T-helper 2 cell treated with Interferon-gamma antibody and Interleukin-4, amounts not matched to agents 100 ng/mL and 5 ng/mL, for 36 hours (primary cell): ENCODE data around the gene CHST3. TPM values are rescaled to one million over a fixed set of nuclear protein-coding genes. Genes with fewer than 3 reads are reported as not detected.
"Not testable (repeated sequence)": the region's sequence is repeated elsewhere in the genome, so short reads cannot be mapped to it uniquely, and the experiment has no call there.

Experiments used
- intact Hi-C: fragments of 100-400 bp; cut with micrococcal nuclease; formaldehyde crosslinking; loops from one replicate; pipeline ENCODE4 v1.15.1; 2023
- total RNA-seq: library from RNA; stranded (reverse); gene quantifications from 2 replicates; pipeline ENCODE4 v1.2.3, GENCODE V29; 2022

The CHST3 gene
- total RNA-seq, 1 donor from 2014 or later, result 0.02 TPM

DNA sequence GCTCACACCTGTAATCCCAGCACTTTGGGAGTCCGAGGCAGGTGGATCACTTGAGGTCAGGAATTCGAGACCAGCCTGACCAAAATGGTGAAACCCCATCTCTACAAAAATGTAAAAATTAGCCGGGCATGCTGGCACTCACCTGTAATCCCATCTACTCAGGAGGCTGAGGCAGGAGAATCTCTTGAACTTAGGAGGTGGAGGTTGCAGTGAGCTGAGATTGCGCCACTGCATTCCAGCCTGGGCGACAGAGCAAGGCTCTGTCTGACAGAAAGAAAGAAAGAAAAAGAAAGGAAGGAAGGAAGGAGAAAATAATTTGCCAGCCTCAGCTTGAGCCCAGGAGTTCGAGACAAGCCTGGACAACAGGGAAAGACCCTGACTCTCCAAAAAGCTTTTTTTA, 24.7 kb downstream of the CHST3 start:
- intact Hi-C loops, result not testable (repeated sequence)

DNA sequence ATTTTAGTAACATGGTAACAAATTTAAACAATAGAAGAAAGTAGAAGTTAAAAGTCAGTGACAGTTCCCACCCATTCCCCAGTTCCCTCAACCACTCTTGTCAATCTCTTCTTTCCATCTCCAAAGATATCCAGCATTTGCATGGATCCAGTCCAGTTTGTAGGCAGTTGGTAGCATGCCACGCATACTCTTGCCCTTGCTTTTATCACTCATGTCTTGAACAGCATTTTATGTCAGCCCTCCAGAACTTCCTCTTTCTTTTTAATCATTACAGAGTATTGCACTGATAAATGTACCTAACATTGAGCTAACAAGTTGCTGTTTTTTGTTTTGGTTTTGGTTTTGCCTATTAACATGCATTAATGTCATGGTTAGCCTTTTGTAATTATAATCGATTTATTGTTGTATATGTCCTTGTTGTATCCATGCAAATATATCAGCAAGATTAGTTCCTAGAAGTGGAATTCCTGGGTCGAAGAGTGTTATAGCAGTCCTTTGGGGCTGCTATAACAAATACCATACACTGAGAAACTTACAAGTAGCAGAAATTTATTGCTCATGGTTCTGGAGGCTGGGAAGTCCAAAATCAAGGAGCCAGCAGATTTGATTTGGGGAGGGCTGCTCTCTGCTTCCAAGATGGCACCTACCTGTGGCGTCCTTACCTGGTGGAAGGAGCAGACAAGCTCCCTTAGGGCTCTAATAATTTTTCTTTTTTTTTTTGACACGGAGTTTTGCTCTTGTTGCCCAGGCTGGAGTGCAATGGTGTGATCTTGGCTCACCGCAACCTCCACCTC, 25.7 kb downstream of the CHST3 start:
- intact Hi-C loops, result no loop called here

DNA sequence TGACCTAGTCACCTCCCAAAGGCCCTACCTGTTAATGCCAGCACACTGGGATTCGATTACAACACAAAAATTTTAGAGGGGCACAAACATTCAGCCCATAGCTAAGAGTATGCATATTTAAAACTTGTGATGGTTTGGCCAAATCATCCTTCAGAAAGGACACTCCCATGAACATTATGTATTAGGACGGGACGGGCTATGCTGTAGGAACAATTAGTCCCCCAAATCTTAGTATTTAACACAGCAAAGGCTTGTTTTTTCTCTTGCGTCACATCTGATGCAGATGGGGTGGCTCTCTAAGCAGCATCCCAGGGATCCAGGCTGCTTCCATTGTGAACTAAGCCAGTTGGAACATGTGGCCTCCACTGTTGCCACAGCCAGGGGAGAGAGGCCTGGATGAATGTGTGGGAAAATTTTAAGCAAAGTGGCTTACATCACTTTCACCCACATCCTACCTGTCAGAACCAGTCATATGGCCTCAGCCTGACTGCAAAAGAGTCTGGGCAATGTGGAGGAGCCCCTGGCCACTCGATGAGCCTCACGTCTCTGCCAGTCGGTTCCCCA, 26.6 kb downstream of the CHST3 start:
- intact Hi-C loops, result no loop called here

DNA sequence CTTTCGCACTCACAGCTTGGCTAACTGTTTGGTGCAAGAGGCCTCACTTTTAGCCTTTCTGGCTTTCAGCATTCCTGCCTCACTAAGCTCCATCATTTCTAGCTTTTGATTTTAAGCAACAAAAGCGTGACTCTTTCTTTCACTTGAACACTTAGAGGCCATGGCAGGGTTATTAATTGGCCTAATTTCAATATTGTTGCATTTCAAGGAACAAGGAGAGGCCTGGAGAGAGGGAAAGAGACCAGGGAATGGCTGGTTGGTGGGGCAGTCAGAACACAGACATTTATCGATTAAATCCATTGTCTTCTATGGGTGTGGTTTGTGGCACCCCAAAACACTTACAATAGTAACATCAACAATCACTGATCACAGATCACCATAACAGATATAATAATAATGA, 31.3 kb downstream of the CHST3 start:
- intact Hi-C loops, result no loop called here

DNA sequence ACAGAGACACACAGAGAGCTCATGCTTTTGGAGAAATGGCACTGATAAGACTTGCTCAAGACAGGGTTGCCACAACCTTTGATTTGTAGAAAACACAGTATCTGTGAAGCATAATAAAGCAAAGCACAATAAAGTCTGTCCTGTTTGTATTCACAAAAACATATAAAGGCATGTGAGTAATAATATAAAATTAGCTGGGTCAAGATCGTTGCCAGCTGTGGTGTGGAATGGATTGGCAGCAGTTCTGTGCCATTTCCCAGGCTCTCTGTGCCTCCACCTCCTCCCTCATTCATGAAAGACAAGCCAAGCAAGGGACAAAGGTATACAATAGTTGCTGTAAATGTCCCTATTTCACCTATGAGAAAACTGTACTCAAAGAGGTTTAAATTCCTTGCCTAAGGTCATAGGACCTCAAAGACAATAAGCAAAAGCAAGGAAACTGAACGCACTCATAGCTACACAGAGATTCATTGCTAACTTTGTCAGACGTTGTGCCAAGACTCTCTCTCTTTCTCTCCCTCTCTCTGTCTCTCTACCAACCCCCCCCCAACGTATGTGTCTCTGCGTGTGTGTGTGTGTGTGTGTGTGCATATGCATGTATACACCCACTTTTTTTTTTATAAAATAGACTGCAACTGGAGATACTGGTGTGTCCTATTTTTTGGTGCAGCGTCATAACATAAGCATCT, 31.8 kb downstream of the CHST3 start:
- intact Hi-C loops, result no loop called here

DNA sequence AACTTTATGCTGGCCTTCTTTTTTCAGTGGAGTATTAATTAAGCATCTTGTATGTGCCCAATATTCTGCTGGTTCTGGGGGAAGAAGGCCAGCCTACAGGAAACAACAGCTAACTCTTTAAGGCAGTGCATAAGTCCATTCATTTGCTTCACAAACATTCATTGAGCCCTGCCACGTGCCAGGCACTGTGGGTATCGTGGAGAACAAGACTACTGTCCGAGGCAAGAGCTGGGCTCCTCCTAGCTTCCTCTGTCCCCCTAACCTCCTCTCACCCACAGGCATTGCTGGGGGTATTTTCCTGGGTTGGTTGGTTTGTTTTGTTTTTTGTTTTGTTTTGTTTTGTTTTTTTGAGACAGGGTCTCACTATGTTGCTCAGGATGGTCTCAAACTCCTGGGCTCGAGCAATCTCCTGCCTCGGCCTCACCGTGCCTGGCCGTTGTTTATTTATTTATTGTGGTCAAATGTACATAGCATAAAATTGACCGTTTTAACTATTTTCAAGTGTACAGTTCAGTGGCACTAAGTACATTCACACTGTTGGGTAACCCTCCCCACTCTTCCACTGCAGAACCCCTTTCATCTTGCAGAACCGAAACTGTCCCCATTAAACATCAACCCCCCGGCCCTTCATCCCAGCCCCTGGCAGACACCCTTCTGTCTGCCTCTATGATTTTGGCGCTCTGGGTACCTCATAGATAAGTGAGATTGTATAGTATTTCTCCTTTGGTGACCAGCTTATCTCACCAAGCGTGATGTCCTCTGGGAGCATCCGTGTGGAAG, 32.6 kb downstream of the CHST3 start:
- intact Hi-C loops, result no loop called here

DNA sequence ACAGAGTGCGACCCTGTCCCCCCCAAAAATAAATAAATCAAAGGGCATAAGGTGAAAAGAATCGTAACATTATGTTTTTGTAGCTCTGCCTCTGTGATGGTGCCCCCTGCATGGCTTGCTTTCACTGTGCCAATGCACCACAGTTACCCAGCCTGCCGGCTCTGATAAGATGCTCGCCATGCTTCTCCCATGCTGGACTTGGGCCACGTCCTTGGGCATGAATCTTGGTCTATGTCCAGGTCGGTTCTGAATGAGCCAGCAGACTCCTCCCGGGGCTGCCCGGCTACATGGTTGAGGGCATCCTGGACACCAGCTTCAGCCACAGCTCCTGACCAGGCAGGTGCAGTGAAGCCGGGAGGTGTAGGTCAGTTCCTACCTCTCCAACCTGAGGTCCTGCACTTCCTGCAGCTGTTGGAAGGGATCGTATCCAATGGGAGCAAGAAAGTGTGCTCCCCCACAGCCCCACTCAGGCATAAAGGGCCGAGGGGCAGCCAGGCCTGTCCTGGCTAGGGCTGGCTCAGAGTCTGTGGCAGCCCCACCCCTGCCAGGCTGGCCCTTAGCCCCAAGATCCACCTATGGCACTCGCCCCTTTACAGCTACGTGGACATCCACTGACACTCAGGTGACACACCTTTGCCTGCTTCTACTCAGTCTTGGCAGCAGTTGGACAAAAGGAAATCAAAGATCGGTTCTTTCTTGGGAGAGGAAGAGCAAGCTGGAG, 34.1 kb downstream of the CHST3 start:
- intact Hi-C loops, result no loop called here

DNA sequence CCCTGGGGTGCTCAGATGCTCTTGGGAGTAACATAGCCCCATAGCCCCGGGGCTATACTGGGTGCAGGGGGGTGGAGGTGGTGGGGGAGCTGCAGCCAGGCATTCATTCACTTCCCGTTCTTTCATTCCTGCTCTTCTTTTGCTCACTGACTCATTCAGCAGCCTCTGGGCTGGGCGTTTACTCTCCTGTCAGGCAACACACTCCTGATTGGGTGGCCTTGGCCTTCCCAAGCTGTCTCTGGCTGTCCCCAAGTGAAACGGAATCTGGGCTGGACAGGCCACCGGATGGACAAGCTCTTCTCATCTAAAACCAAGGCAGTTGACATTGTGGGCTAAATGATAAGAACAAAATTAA, 34.6 kb downstream of the CHST3 start:
- intact Hi-C loops, result no loop called here

DNA sequence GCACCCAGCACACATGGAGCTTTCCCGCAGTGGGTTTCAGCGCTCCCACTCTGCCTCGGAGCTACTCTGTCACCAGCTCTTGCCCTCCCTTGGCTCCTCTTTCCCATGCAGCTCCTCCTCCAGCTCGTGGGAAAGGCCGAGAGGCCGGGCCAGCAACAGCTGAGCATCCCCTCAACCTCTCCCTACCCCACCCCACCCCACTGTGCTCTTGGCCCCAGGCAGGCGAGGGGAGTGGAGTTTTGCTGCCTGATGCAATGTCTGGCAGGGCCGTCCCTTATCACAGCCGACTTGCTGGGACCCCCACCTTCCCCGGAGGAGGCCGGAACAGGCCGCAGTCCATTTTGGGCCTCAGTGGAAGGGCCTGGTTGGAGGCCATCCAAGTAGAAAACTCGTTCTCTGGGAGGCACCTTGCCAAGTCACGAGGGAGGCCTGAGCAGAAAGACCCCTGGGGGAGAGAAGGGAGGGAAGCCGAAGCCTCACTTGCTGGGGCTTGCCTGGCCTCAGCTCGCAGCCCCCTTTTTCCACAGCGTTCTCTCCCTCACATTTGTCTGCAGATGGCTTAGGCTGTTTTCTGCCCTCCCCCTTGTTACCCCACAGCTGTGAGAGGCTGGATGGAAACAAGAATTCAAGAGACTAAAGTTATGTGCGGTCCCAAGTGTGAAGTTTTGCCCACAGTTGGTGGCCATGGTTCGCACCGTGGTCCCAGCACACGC, 35.3 kb downstream of the CHST3 start:
- intact Hi-C loops, result no loop called here

DNA sequence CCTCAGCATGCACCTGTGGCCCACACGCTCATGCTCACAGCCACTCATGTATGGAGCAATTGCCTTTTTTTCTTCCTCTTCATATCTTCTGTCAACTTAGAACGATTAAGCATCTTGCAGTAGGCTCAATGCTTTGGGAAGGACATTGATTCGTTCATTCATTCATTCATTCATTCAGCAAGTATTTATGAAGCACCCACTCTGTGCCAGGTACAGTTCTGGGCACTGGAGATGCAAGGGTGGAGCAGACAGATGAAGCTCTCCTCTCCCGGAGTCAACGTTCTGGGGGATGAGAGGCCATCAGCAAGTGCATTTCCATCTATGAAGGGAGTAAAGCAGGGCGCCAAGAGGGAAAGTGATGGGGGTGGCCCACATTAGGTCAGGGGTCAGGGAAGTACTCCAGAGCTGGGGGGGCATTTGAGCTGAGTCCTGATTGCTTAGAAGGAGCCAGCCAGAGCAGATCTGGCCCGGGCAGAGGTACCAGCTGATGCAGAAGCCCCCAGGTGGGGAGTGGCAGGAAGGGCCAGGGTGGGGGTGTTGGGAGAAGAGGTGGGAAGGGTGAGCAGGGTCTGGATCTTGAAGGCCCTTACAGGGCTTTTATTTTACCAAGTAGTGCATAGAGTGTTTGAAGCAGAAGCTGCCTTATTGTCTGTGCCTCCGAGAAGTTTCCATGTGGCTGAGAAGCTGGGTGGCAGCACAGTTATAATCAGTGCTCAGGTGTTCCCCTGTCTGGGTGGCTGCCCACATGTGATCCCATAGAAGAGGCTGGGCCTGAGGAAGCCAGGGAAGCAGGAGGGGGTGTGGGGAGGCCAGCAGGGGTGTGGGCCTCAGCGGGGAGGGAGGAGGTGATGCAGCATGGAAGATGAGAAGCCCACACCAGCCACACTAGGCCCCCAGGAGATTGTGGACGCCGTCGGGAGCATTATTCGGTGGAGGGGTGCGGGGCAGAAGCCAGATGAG, 36.2 kb downstream of the CHST3 start:
- intact Hi-C loops, result no loop called here

DNA sequence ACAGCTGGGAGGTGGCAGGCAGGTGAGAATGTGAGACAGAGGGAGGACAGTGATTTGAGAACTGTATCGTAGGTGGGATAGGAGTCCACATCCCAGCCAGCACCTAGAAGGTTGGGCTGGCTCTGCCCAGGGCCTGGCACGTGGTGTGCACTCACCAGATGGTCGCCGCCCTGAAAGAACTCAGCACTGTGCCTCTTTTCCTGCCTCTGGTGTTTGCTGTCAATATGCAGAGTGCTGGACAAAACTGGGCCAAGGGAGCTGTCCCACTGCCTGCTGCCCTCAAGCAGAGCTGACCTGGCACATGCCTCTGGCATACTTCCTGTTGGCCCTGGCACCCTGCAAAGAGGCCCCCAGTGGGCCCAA, 36.8 kb downstream of the CHST3 start:
- intact Hi-C loops, result no loop called here

DNA sequence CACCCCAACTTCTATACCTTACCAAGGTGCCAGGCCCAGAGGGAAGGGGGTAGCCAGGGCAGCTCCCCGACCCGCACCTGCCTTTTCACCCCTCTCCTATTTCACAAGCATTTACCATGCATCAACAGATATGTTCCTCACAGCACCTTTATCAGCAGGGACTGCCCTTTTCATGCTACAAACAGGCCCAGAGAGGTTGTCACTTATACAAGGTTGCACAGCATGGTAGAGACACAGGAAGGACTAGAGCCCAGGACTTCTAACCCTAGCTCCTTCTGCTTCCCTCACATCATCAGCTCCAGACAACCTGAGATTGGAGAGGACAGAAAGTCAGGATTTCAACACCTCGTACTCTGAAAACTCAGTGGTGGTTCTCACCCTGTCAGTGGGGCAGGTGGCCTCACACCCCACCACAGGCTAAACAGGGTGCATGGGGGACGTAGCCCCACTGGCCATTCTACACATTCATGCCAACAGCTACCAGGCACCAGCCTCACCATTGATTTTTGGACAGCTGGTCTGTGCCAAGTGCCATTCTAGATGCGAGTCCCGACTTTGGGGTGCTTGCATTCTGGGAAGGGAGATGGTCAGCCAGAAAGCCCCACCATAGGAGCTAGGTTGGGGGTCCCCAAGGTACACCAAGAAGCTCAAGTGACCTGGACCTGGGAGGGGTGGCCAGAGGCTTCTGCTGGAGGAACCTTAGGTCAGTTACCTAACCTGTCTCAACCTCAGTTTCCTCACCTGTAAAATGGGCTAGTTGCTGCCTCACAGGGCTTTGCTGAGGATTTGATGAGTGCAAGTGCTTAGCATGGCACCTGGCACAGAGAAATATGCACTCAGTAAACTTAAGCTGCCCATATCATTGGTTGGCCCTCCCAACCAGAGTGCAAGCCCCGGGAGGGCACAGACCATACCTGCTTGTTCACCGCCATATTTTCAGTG, 38.4 kb downstream of the CHST3 start:
- intact Hi-C loops, result no loop called here

DNA sequence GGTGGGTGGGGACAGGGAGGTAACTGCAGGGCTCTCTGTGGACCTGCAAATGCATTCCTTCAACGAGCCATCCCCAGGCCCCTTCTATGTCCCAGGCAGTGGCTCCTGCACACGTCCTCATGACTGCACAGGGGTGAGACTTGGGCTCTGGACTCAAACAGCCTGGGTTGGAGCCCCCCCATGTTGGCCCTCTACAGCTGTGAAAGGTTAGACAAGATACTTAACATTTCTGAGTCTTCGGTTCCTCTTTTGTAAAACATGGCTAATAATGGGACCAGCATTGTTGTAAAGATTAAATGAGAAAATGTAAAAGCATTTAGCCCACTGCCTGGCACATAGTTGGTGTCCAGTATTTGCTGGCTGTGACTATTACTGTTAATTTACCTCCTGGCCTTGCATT, 41.8 kb downstream of the CHST3 start:
- intact Hi-C loops, result no loop called here

DNA sequence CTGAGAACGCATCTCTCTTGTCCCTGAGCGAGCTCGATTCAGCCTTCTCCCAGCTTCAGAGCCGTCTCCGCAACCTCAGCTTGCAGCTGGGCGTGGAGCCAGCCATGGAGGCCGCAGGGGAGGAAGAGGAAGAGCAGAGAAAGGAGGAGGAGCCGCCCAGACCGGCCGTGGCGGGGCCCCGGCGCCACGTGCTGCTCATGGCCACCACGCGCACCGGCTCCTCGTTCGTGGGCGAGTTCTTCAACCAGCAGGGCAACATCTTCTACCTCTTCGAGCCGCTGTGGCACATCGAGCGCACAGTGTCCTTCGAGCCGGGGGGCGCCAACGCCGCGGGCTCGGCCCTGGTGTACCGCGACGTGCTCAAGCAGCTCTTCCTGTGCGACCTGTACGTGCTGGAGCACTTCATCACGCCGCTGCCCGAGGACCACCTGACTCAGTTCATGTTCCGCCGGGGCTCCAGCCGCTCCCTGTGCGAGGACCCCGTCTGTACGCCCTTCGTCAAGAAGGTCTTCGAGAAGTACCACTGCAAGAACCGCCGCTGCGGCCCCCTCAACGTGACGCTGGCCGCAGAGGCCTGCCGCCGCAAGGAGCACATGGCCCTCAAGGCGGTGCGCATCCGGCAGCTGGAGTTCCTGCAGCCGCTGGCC, 43.2 kb downstream of the CHST3 start:
- intact Hi-C loops, result no loop called here

DNA sequence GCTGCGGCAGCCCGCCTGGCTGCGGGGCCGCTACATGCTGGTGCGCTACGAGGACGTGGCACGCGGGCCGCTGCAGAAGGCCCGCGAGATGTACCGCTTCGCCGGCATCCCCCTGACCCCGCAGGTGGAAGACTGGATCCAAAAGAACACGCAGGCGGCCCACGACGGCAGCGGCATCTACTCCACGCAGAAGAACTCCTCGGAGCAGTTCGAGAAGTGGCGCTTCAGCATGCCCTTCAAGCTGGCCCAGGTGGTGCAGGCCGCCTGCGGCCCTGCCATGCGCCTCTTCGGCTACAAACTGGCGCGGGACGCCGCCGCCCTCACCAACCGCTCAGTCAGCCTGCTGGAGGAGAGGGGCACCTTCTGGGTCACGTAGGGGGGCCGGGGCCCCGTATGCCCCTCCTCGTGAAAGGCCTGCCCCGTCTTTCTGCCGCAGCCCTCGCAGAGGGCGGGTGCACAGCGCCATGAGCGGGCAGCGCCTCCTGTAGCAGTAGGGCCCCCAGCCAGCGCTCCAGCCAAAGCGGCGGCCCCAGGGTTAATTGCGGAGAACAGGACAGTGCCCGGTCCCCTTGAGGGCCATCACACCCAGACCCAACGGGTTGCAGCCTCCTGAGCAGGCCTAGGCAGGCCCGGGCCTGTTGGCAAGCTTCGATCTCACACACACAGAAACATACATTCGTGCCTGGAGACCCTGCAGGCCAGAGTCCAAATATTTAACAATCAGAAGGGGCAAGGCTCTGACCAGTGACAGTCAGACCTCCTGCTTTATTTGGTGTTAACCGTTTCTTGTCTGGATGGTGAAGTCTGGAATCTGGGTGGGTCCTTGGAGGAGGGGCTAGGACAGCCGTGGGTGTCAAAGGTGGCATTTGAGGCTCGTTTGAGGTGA, 44.1 kb downstream of the CHST3 start:
- intact Hi-C loops, result no loop called here

DNA sequence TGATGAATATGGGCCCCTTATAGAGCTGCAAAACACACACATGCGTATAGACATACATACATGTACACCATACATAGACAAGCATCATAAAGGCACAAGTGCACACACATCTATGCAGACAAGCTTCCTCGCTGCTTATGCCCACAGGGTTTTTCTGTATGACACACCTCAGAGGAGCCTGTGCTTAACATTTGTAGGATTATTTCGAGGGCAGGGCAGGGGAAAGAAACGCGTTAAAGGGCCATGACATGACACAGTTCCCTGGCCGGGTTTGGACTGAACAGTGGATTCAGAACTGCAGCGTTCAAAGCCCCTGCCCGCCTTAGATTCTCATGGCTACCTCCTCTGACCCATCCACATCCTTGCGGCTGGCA, 44.8 kb downstream of the CHST3 start:
- intact Hi-C loops, result no loop called here
